ENCODE measurements around the gene ADGRD1. TPM values are rescaled to one million over a fixed set of nuclear protein-coding genes. Genes with fewer than 3 reads are reported as not detected.

The ADGRD1 gene
- total and polyA plus RNA-seq, 2 of the 8 experiments (the other 6 are each of a cell fraction or from before 2014, with no cell fraction given): 0.36 to 0.48 TPM

DNA sequence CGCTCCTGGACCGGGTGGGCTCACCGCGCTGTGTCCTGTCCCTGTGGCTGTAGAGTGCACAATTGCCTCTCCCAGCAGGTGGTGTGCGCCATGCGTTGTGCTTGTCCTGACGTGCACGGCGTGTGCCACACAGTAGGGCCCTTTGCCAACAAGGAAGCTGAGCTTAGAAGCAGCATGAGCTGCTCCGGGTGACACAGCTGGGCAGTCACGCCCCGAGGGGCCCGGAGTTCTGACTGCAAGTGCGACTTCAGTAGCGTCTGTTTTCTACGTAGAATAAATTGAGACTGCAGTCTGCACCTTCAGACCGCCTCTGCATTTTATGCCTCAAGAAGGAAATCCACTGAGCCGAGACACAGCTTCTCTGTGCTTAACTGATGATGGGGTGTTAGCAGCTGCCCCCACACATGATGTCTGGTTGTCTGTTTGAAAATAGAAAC lies 81.6 kb downstream of the ADGRD1 start:
- Histone ChIP-seq H3K23me2 (ENCODE audit: low read depth, low read length) (no peaks in the 10 kb centered on the region), H3K4me1 (replicated peaks in 1 of 4; ENCODE audit: control insufficient read depth in 3 of 4, insufficient read depth in 4 of 4, low read length in 3 of 4) (no peaks in the 10 kb centered on the region), H4K5ac (ENCODE audit: insufficient read length, low read depth, low read length) (no peak overlapping the region), H3K27me3 (replicated peaks in 1 of 4; ENCODE audit: control insufficient read depth in 3 of 4, extremely low read depth in 1 of 4, insufficient read depth in 3 of 4, low read length in 3 of 4) (no peaks in the 10 kb centered on the region), H3K27ac (ENCODE audit: low read depth, low read length) (no peak overlapping the region), H3K79me1 (ENCODE audit: low read depth, low read length) (no peaks in the 10 kb centered on the region), H2BK120ac (replicated peaks; ENCODE audit: low read depth, low read length) (no peak overlapping the region), H3K36me3 (ENCODE audit: control insufficient read depth in 2 of 4, insufficient read depth in 4 of 4, low read length in 3 of 4) (no peaks in the 10 kb centered on the region), H4K8ac (ENCODE audit: extremely low read depth, insufficient read depth, low read length) (no peak overlapping the region), H3K4me2 (ENCODE audit: insufficient read depth in 1 of 2, low read depth in 2 of 2, low read length in 2 of 2) (no peak overlapping the region), H3K9ac (replicated peaks in 1 of 4; ENCODE audit: extremely low read depth in 1 of 4, low read depth in 3 of 4, low read length in 3 of 4) (no peak overlapping the region), H3K79me2 (ENCODE audit: control insufficient read depth in 1 of 2, insufficient read depth in 2 of 2, low read length in 2 of 2) (no peaks in the 10 kb centered on the region), H3K4me3 (ENCODE audit: extremely low read depth in 1 of 4, insufficient read depth in 2 of 4, low read depth in 3 of 4, low read length in 4 of 4) (no peak overlapping the region), H2AK5ac (ENCODE audit: low read depth, low read length) (no peak overlapping the region), H3K18ac (ENCODE audit: extremely low read depth, low read length) (no peak overlapping the region), H3K9me3 (ENCODE audit: insufficient read depth in 2 of 2, low read depth in 1 of 2, low read length in 1 of 2) (peaks cover 3 to 12% of the 10 kb centered on the region in 2 experiments; a peak in 1 of 4 replicates), H3K56ac (replicated peaks; ENCODE audit: insufficient read length, low read depth, low read length) (no peak overlapping the region), H3K14ac (ENCODE audit: insufficient read length) (no peak overlapping the region), H3K4ac (replicated peaks; ENCODE audit: insufficient read length, low read depth, low read length) (no peak overlapping the region), H4K91ac (replicated peaks; ENCODE audit: insufficient read length, low read length) (no peak overlapping the region), H2BK12ac (ENCODE audit: low read depth, low read length) (no peak overlapping the region), H2BK20ac (ENCODE audit: low read length) (no peak overlapping the region), H2BK15ac (ENCODE audit: low read length) (no peak overlapping the region), H2AFZ (ENCODE audit: low read length) (no peak overlapping the region), H3K23ac (ENCODE audit: insufficient read length) (no peak overlapping the region), H2BK5ac (ENCODE audit: low read depth, low read length) (no peak overlapping the region; the same call in 1 of the 2 replicates), H4K20me1 (replicated peaks in 1 of 2; ENCODE audit: control insufficient read depth in 1 of 2, insufficient read depth in 2 of 2, low read length in 2 of 2) (peaks cover 0 to 1% of the 10 kb centered on the region in 2 experiments)
- DNase-seq (ENCODE audit: low read depth in 1 of 2, low spot score in 2 of 2): no peak
- WGBS, 2 experiments (ENCODE audit: extremely low coverage in 1 of 2, insufficient coverage in 1 of 2, insufficient read length in 1 of 2, insufficient replicate concordance in 2 of 2, low coverage in 1 of 2, low lambda C conversion rate in 2 of 2, missing lambda C conversion rate in 1 of 2): 92% methylated on average over 18 of the region's 18 CpGs; no CpG with 5 or more reads in 1 of the 2 experiments
- TF ChIP-seq HDAC6 (IDR thresholded peaks at IDR 0.05; ENCODE audit: low read depth, low read length): no peak
- no peak for TF ChIP-seq PHF8 (conservative IDR thresholded peaks at IDR 0.05; ENCODE audit: low read depth, low read length)
- TF ChIP-seq TAF1 (IDR thresholded peaks at IDR 0.05; ENCODE audit: low read depth, low read length): no peak
- no peak for TF ChIP-seq GTF2F1 (IDR thresholded peaks at IDR 0.05; ENCODE audit: borderline replicate concordance, low read depth, low read length)
- TF ChIP-seq NANOG (IDR thresholded peaks at IDR 0.05; ENCODE audit: insufficient read depth, low read depth, low read length, poor library complexity, severe bottlenecking): no peak
- TF ChIP-seq, protein P1, sequence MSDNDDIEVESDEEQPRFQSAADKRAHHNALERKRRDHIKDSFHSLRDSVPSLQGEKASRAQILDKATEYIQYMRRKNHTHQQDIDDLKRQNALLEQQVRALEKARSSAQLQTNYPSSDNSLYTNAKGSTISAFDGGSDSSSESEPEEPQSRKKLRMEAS (IDR thresholded peaks at IDR 0.05): no peak
- no peak for TF ChIP-seq ATF2 (IDR thresholded peaks at IDR 0.05; ENCODE audit: low read length)
- TF ChIP-seq CEBPB (IDR thresholded peaks at IDR 0.05; ENCODE audit: low read depth, low read length): no peak
- no peak for TF ChIP-seq CHD2 (IDR thresholded peaks at IDR 0.05; ENCODE audit: low read length)
- no peak for TF ChIP-seq NRF1 (IDR thresholded peaks at IDR 0.05; ENCODE audit: low read depth, low read length)
- TF ChIP-seq SAP30 (IDR thresholded peaks at IDR 0.05; ENCODE audit: insufficient read depth, insufficient replicate concordance, low read length): no peak
- no peak for TF ChIP-seq CREB1 (IDR thresholded peaks at IDR 0.05)
- CTCF ChIA-PET (ENCODE audit: partially characterized antibody): interaction anchor here (1.1 kb wide), 1 partner anchor 69 kb away, joined by 5 read pairs; no protein-coding TSS in a partner anchor
- no peak for FAIRE-seq
- POLR2A ChIA-PET (ENCODE audit: partially characterized antibody): no interaction called here

Data from H1 (cell line).